ENCODE measurements around the gene TRAFD1.
"Not testable (repeated sequence)": the region's sequence is repeated elsewhere in the genome, so short reads cannot be mapped to it uniquely, and the experiment has no call there.

Gene TRAFD1

DNA sequence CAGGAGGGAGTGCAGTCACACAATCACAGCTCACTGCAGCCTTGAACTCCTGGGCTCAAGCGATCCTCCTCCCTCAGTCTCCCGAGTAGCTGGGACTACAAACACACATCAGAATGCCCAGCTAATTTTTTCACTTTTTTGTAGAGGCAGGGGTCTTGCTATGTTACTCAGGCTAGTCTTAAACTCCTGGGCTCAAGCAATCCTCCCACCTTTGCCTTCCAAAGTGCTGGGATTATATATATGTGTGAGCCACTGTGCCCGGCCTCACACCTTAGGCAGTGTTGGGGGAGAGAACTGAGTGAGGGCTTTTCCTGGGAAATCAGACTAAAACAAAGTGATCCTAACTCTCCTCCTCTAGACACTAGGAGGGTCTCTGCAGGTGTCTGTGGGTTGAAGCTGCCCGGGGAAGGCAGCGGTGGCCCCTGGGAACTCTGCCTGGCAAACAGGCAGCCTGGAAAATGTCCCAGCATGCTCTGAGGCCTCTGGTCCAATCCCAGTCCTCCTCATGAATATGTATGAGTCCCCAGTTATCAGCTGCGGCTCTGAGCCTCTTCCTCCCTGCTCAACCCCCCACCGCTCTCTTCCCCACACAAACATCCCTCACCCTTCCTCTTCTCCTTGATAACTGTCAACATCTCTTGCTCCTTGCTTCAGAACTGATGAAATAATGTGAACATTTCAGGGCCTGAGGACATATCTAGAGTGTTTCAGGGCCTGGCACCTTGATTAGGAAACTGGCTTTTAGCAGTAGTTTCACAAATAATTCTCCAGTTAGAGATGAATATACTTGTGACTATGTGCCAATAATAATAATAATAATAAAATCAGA lies 8.9 kb upstream of the TRAFD1 start:
- DNase-seq: no peak

DNA sequence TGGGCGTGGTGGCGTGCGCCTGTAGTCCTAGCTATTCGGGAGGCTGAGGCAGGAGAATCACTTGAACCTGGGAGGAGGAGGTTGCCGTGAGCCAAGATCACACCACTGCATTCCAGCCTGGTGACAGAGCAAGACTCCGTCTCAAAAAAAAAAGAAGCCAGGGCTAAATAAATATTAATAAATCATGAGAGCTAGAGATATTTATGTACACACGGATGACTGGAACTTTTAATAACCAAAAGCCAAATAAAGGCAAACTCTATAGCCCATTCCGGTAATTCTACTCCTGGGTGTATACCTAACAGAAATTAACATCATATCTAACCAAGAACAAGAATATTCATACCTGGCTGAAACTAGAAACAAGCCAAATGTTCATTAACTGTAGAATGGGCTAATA lies 7.7 kb upstream of the TRAFD1 start:
- no peak for DNase-seq

DNA sequence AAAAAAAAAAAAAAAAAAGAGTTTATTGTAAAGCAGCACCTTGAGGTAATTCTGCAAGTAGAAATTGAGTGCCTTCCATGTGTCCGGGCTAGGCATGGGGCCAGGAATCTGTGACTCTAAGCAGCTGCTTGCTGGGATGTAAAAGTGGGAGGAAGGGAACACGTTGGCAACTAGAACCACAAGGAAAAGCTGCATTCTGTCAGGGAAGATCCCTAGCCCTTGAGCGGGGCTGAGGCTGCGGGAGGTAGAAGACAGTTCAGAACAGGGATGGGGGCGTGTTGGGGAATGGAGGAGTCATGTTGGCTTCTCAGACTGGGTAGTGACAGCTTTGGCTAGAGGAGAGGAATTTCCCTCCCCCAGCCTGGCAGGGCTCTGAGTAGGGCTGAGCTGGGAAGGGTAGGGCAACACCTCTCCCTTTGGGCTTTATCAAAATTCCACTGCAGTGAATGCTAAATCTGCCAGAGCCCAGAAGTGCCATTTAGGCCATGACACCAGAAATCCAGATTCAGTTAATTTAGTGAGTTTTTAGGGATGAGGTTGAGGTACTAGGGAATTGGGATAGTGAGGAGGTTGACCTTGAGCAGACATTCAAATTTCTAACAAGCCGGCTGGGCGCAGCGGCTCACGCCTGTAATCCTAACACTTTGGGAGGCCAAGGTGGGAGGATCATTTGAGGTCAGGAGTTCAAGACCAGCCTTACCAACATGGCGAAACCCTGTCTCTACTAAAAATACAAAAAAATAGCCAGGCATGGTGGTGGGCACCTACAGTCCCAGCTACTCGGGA lies 3.4 kb upstream of the TRAFD1 start:
- no peak for DNase-seq

DNA sequence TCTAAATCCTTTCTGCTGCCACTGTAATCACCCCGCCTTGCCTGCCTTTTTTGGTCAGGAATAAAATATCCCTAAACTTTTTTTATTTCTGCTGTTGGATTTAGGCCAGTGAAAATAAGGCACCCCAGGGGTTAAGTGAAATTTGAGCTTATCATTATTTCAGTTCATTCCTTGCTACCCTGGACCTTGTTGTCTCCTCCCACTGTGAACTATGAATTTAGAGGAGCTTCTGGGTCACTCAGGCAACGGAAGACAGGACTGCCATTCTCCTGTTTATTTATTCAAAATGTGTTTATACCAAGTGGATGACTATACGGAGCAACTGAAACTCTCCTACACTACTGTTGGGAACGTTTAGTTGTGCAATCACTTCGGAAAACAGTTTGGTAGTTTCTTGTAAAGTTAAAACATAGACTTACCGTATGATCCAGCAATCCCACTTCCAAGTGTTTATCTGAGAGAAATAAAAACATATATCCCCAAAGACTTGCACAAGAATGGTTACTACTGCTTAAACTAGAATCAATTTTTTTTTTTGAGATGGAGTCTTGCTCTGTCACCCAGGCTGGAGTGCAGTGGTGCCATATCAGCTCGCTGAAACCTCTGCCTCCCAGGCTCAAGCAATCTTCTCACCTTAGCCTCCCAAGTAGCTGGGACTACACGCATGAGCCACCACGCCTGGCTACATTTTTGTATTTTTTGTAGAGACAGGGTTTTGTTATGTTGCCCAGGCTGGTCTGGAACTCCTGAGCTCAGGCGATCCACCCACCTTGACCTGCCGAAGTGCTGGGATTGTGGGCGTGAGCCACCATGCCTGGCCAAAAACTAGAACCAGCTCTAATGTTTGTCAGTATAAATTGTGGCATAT lies 2.3 kb upstream of the TRAFD1 start:
- DNase-seq: no peak

DNA sequence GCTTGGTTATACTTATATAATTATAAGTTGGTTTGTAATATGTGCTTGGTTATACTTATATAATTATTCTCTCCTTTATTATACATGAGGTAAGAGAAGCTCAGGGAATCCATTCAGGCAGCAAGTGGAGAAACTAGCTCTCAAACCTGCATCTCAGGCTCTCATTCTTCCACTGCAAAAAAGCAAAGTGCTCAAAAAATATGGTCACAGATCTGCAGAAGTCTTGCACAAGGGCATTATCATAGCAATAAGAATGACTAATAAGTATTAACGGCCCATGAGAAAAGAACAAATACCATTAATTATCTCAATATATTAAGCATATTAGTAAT lies 476 bp upstream of the TRAFD1 start:
- no peak for DNase-seq

DNA sequence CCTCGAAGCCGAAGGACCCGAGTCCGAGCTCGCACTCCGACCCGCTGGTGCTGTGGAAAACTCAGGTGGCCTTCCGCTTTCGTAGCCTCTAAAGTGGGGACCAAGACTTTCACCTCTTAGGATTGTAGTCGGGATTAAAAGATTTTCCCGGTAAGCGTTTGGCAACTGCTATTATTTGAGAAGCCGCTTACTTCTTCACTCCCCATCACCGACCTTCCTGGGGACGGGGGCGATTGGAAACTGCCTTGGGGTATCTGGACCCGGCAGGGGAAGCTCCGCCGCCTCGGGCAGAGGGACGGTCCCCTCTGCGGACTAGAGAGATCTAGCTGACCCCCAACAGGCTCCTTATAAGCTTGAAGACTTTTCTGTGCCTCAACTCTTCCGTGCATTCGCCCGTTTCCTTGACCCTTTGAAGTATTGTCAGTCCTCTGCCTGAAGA lies 659 bp downstream of the TRAFD1 start:
- DNase-seq: no peak

DNA sequence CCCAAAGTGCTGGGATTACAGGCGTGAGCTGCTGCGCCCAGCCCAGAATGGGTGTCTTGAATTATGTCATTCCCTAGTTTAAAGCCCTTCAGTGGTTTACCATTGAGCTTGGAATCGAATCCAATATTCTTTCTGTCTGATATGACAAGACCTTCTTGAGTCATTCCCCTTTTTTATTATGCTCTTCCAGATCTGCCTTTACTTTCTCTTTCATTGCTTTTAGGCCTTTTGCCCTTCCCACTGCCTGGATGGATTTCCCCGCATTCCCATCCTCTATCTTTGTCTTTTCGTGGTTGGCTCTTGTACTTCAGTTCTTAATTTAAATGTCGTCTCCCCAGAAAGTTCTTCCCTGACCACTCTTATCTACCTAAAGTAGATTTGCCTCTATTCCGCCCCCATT lies 1.6 kb downstream of the TRAFD1 start:
- DNase-seq: no peak

DNA sequence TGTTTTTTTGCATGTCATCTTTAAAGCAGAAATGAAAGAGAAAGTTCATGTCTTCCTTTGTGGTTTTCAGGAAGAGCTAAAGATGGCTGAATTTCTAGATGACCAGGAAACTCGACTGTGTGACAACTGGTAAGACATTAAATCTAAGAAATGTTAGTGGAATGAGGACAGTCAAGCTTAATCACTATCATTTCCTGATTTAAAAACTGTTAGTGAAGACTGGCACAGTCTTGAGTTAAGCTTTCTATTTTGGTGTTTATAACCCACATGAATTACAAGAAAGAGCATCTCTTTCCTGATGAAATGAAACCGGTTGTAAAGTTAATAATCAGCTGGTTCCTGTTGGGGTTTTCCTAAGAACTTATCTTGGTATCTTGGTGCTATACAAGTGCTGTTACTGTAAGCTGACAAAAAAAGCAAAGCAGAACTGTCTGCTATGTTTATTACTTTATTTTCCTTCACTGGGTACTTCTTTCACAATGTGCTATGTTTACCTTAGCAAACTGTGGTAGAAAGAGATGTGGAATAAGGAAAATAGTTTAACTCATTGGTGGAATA lies 5.2 kb downstream of the TRAFD1 start:
- peak; percentile 82 for DNase-seq

DNA sequence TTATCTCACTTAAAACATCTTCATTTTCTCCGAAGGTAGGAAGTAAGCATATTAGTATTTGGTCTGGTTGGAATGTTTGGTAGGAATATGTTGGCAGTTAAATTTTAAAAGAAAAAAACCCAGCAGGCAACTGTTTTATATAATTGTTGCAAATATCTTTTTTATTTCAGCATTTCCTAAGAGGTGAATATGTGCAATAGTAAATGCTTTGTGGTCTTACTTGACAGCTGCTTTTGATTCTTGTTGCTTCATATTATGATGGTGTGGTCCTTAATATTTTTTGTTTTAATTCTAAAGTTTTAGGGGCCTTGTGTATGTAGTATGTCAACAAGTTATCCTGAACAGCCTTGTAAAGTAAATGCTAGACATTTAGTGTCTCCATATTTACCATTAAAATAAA lies 6.3 kb downstream of the TRAFD1 start:
- DNase-seq: no peak

DNA sequence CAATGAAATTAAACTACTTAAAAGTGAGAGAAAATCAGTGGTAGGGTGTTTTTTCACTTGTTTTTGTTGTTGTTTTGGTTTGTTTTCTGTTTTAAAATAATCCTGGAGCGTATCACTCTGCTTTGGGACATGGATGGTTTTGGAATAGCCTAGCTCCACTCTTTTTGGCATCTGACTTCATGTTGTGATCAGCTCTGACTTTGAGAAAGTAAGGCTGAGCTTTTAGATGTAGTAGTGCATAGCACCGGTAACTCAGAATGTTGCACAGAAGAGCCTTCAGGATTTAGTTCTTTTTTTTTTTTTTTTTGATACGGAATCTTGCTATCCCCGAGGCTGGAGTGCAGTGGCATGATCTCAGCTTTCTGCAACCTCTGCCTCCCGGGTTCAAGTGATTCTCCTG lies 8.1 kb downstream of the TRAFD1 start:
- DNase-seq: no peak

DNA sequence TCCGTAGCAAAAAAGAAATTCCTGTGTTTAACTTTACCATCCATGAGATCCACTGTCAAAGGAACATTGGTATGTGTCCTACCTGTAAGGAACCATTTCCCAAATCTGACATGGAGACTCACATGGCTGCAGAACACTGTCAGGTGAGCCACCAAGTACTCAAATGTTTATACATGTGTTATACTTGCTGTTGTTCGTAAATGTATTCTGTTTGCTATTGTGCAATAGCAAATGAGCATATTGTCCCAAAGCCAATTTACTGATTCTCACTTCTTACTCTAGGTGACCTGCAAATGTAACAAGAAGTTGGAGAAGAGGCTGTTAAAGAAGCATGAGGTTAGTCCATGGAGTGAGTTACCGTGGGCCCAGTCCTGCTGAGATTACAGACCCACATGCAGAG lies 9.4 kb downstream of the TRAFD1 start:
- DNase-seq: no peak

DNA sequence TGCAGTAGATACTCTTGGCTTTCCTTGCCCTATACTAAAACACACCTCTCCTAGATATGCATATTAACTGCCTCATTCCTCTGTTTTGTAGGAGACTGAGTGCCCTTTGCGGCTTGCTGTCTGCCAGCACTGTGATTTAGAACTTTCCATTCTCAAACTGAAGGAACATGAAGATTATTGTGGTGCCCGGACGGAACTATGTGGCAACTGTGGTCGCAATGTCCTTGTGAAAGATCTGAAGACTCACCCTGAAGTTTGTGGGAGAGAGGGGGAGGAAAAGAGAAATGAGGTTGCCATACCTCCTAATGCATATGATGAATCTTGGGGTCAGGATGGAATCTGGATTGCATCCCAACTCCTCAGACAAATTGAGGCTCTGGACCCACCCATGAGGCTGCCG lies 15.4 kb downstream of the TRAFD1 start:
- DNase-seq: no peak

DNA sequence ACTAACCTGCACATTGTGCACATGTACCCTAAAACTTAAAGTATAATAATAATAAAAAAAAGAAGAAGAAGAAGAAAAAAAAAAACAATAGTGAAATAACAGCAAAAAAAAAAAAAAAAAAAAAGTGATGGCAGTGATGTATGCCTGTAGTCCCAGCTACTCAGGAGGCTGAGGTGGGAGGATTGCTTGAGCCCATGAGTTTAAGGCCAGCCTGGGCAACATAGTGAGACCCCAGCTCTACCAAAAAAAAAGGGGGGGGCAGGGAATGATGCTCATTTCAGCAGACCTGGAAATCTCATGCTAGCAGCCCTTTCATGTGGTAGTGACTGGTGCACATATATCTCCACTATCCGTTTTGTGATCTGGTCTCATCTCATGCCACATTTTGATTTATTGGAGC lies 20.8 kb downstream of the TRAFD1 start:
- DNase-seq: no peak

DNA sequence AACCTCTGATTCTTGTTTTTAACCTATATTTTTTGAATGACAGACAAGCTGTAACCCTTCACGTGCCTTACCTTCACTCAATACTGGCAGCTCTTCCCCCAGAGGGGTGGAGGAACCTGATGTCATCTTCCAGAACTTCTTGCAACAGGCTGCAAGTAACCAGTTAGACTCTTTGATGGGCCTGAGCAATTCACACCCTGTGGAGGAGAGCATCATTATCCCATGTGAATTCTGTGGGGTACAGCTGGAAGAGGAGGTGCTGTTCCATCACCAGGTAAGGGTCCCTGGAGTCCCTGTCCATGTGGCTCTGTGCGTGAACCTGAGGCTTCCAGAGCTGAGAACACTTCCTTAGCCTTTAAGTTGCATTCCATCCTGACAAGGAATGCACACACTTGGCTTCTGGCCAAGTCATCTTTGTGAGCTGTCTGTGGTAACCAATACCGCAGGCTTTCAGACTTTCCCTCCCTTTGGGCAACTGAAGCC lies 22.7 kb downstream of the TRAFD1 start:
- DNase-seq: no peak

DNA sequence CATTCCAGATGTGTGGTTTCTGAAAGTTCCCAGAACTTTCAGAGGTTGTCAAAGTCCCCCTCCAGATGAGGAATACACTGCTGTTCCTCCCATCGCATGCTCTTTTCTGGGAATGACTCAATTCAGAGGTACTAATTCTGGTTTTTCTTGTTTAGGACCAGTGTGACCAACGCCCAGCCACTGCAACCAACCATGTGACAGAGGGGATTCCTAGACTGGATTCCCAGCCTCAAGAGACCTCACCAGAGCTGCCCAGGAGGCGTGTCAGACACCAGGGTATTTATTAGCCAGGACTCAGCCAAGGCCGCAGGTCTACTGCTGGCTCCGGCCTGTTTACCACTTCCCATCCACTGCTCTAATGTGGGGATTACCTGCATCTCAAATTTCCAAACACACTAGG lies 24.2 kb downstream of the TRAFD1 start:
- no peak for DNase-seq

DNA sequence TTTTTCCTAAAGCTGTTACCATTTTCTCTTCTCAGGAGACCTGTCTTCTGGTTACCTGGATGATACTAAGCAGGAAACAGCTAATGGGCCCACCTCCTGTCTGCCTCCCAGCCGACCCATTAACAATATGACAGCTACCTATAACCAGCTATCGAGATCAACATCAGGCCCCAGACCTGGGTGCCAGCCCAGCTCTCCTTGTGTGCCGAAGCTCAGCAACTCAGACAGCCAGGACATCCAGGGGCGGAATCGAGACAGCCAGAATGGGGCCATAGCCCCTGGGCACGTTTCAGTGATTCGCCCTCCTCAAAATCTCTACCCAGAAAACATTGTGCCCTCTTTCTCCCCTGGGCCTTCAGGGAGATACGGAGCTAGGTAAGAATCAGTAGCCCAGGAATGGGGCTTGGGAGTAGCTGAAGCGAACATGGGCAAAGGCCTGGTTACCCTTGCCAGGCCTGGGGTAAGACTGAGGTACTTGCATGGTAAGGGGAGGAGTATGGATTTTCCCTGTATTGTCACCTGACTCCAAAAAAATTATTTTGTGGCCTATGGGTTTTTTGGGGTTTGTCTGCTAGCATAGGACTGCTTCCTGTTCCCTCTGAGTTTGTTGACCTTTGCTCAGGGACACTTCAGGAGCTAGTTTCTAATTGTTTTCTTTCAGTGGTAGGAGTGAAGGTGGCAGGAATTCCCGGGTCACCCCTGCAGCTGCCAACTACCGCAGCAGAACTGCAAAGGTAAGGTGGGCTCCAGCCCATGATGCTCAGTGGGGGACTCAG lies 26.6 kb downstream of the TRAFD1 start:
- no peak for DNase-seq

DNA sequence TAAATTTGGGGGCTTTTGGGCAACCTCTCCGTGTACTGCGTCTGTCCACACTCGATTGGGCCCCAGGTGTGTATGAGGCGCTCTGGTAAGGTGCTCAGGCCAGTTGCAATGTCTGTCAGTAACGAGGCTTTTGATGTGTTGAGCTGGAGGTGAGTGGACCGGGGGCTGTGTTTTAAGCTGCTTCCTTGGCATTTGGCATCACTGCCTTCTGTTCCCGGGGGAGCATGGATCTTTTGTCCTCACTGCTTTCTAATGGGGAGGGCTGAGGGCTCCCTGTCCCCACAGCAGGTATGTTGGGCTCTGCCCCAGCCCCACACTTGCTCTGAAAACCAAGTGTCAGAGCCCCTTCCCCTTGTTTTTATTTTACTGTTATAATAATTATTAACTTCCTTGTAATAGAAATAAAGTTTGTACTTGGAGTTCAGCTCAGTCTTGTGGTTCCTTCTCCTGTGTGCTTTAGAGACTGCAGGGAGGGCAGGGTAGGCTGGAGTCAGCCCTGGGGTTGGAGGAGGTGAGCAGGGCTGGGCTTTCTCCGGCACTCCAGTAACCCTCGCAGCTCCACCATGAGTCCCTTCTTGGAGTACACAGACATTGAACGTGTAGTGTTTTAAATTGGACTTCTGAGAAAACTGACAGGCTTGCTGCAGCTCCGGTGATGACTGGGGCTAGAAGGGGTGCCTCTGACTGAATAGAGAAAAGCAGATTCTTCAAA lies 28.0 kb downstream of the TRAFD1 start:
- no peak for DNase-seq

DNA sequence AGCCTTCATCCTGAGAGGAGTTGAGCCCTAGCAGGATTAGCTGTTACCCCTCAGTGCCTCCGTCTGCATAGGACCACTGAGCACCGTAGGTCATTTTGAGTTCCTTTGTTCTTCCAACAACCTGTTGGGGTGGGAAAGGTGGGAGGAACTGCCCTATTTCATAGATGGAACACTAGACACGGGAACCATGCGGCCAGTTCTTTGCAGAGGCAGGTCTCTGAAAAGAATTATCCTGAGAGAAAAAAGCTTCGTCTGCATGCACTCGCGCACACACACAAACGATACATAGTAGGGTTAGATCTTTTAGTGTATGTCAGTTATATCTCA lies 28.5 kb downstream of the TRAFD1 start:
- no peak for DNase-seq

DNA sequence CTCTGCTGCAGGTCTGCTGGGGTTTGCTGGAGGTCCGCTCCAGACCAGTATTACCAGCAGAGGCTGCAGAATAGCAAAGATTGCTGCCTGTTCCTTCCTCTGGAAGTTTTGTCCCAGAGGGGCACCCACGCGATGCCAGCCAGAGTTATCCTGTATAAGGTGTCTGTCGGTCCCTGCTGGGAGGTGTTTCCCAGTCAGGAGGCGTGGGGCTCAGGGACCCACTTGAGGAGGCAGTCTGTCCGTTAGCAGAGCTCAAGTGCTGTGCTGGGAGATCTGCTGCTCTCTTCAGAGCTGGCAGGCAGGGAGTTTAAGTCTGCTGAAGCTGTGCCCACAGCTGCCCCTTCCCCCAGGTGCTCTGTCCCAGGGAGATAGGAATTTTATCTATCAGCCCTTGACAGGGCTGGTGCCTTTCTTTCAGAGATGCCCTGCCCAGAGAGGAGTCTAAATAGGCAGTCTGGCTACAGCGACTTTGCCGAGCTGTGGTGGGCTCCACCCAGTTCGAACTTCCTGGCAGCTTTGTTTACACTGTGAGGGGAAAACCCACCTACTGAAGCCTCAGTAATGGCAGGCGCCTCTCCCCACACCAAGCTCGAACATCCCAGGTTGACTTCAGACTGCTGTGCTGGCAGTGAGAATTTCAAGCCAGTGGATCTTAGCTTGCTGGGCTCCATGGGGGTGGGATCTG lies 33.2 kb downstream of the TRAFD1 start:
- DNase-seq: not testable (repeated sequence)

DNA sequence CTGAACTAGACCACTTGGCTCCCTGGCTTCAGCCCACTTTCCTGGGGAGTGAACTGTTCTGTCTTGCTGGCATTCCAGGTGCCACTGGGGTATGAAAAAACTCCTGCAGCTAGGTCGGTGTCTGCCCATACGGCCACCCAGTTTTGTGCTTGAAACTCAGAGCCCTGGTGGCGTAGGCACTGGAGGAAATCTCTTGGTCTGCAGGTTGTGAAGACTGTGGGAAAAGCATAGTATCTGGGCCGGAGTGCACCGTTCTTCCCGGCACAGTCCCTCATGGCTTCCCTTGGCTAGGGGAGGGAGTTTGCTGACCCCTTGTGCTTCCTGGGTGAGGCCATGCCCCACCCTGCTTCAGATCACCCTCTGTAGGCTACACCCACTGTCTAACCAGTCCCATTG lies 33.8 kb downstream of the TRAFD1 start:
- DNase-seq: no peak

DNA sequence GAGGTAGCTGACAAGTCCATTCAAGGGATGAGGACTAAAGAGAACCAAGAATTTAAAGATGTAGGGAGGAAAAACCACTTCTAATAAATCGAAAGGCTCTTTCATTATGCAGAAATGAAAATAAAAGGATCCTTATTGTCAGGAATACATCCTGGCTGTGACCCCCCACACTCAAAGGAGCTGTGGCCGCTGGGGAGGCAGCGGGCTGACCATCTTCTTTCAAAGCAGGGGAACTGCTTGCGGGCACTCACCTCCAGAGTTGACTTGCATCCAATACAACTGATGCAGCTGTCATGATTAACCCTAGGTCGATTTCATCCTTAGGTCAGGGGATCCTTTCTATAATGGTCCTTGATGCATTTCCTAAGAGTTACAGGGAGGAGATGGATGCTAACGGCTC lies 35.3 kb downstream of the TRAFD1 start:
- DNase-seq: no peak
